GM13977 (cell line): ENCODE results near the gene TOPBP1.
"Not testable (repeated sequence)": the region's sequence is repeated elsewhere in the genome, so short reads cannot be mapped to it uniquely, and the experiment has no call there.

ENCODE experiments used
- DNase-seq: peaks from one replicate; pipeline ENCODE4 v3.0.0; 2012; ENCODE audit warnings: low spot score
- CTCF ChIP-seq: IDR thresholded peaks from 2 replicates; pipeline ENCODE4 v1.5.1; 2012; ENCODE audit warnings: mild to moderate bottlenecking, control low read depth; ENCODE audit not compliant: insufficient read depth; ENCODE audit errors: extremely low read depth, missing control alignments
- in situ Hi-C: fragments of 300-500 bp; cut with MboI; formaldehyde crosslinking; loops from one replicate; pipeline ENCODE4 v1.12.0; 2022; ENCODE audit warnings: low sequenced_read_pairs, low pct_unique_long_range_greater_than_20kb, mixed read lengths, inconsistent platforms; ENCODE audit not compliant: unreplicated experiment

Gene TOPBP1

GRCh38 chr3:133674290-133674919, 12.7 kb upstream of the TOPBP1 start:
- in situ Hi-C loops: no loop called here
- TF ChIP-seq CTCF: no peak
- no peak for DNase-seq

DNA sequence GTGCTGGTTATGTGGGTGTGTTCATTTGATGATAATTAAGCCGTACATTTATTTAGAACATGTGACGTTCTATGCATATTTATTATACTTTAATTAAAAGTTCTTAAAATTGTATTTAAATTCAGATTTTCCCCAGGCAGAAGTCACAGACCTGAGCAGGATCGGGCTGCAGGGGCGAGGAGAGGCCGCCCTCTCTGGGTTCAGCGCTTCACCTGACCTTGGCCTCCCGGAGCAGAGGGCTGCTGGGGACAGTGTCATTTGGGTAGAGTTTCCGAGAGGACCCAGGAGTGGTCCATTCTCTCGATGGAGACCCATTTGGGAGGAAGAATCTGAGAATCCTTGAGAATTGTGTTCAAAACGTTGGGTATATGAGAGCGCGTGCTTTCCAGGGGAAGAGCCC, 12.0 kb upstream of the TOPBP1 start:
- in situ Hi-C loops: no loop called here
- DNase-seq: no peak
- no peak for TF ChIP-seq CTCF

GRCh38 chr3:133672461-133672860, 10.7 kb upstream of the TOPBP1 start:
- no peak for TF ChIP-seq CTCF
- DNase-seq: no peak
- in situ Hi-C loops: no loop called here

GRCh38 chr3:133670525-133670995, 8.8 kb upstream of the TOPBP1 start:
- no peak for DNase-seq
- no peak for TF ChIP-seq CTCF
- in situ Hi-C loops: no loop called here

DNA sequence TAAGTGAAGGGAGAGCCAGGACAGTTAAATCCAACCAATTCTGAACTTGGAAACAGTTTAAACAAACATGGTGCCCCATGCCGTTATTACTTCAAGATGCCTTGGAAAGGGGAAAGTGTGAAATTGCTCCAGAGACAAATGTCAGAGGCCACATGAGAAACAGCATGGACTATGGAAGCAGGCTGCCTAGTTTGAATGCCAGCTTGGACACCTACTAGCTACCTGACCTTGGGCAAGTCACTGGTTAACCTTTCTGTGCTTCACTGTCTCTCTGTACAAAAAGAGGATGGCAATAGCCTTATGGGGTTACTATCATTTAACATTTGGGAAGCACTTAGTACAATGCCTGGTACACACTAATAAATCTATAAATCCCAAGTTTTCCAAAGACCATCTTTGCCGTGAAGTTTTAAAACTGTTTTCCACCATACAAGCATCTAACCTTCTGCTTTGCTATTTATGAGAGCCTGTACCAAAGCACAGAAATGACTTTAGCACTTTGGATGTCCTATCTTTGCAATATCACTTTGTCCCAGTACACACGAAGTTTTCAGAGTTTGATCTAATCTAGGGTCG, 8.3 kb upstream of the TOPBP1 start:
- no peak for TF ChIP-seq CTCF
- no peak for DNase-seq
- in situ Hi-C loops: no loop called here

- DNase-seq: no peak
- no peak for TF ChIP-seq CTCF
- in situ Hi-C loops: no loop called here
These were observed 5.4 kb upstream of the TOPBP1 start for GRCh38 chr3:133667118-133667517.

GRCh38 chr3:133665188-133665587, 3.4 kb upstream of the TOPBP1 start:
- in situ Hi-C loops, DNase-seq: not testable (repeated sequence)
